SK-N-SH (cell line): ENCODE measurements around the gene CDH15. TPM values are rescaled to one million over a fixed set of nuclear protein-coding genes. Genes with fewer than 3 reads are reported as not detected.

Source experiments
- CTCF ChIA-PET: fragments of 300-600, 350-600 bp; formaldehyde crosslinking; extraction: SDS; loops from one replicate; lab custom pipeline; 2021; lab: Yijun Ruan, JAX
- POLR2A ChIA-PET: fragments of 350-600 bp; sonication (Branson Sonifier 250); formaldehyde crosslinking; extraction: SDS; loops from one replicate; lab custom pipeline; 2020; ENCODE audit warnings: antibody characterized with exemption, inconsistent platforms; lab: Yijun Ruan, JAX
- DNase-seq: peaks from one replicate; pipeline ENCODE4 v3.0.0; 2012
- H2AFZ ChIP-seq: fragments of 200-600 bp; sonication (generic); 2 replicates; pipeline ENCODE4 v1.8.1; 2016; ENCODE audit warnings: antibody characterized with exemption, mild to moderate bottlenecking, low read depth
- H3F3A ChIP-seq: fragments of 200-600 bp; sonication (generic); replicated peaks from 2 replicates; pipeline ENCODE3; 2016; ENCODE audit warnings: antibody characterized with exemption, mild to moderate bottlenecking; ENCODE audit not compliant: insufficient read depth
- H3K27ac ChIP-seq, 2 experiments: fragments of 200-500 bp in 1 of 2; fragments of 200-600 bp in 1 of 2; sonication (Bioruptor generic) in 1 of 2; sonication (generic), shearing (Covaris generic) in 1 of 2; 2 replicates each; pipeline versions ENCODE4 v1.5.1 to v1.6.1; 2014 to 2016; ENCODE audit warnings: low read depth in 2 of 2, inconsistent platforms in 1 of 2, low read length in 1 of 2, mild to moderate bottlenecking in 1 of 2, mixed read lengths in 1 of 2
- H3K27me3 ChIP-seq: fragments of 200-600 bp; sonication (generic), shearing (Covaris generic); 2 replicates; pipeline ENCODE4 v1.6.1; 2016; ENCODE audit warnings: mixed run types; ENCODE audit not compliant: insufficient read depth
- H3K36me3 ChIP-seq, 2 experiments: fragments of 200-500 bp in 1 of 2; fragments of 200-600 bp in 1 of 2; sonication (Bioruptor generic) in 1 of 2; sonication (generic) in 1 of 2; replicated peaks in 1 of 2; 2 replicates each; pipeline versions ENCODE3 to v1.5.1; 2014 to 2016; ENCODE audit warnings: low read length in 1 of 2, mild to moderate bottlenecking in 1 of 2; ENCODE audit not compliant: insufficient read depth in 2 of 2, control insufficient read depth in 1 of 2
- H3K4me1 ChIP-seq, 2 experiments: fragments of 200-500 bp in 1 of 2; fragments of 200-600 bp in 1 of 2; sonication (Bioruptor generic) in 1 of 2; sonication (generic), shearing (Covaris generic) in 1 of 2; 2 replicates each; pipeline versions ENCODE4 v1.5.1 to v1.6.1; 2014 to 2016; ENCODE audit warnings: low read depth in 1 of 2, low read length in 1 of 2, mixed run types in 1 of 2; ENCODE audit not compliant: insufficient read depth in 2 of 2, control insufficient read depth in 1 of 2
- H3K4me2 ChIP-seq: fragments of 200-600 bp; sonication (generic), shearing (Covaris generic); 2 replicates; pipeline ENCODE4 v1.6.1; 2017; ENCODE audit warnings: mixed run types
- H3K4me3 ChIP-seq, 2 experiments: fragments of 200-500 bp in 1 of 2; fragments of 200-600 bp in 1 of 2; sonication (Bioruptor generic) in 1 of 2; sonication (generic), shearing (Covaris generic) in 1 of 2; 2 replicates each; pipeline versions ENCODE4 v1.5.1 to v1.8.1; 2014 to 2016; ENCODE audit warnings: low read depth in 2 of 2, inconsistent platforms in 1 of 2, low read length in 1 of 2, mild to moderate bottlenecking in 1 of 2, mixed read lengths in 1 of 2, moderate library complexity in 1 of 2
- H3K79me2 ChIP-seq: fragments of 200-600 bp; sonication (generic); 2 replicates; pipeline ENCODE4 v1.8.1; 2017; ENCODE audit warnings: mild to moderate bottlenecking; ENCODE audit not compliant: insufficient read depth
- H3K9ac ChIP-seq: fragments of 200-600 bp; sonication (generic); 2 replicates; pipeline ENCODE4 v1.6.1; 2017; ENCODE audit warnings: mixed run types
- H3K9me2 ChIP-seq: fragments of 200-600 bp; sonication (generic); 2 replicates; pipeline ENCODE4 v1.6.1; 2017; ENCODE audit warnings: mixed run types
- H3K9me3 ChIP-seq: fragments of 200-600 bp; sonication (generic); 2 replicates; pipeline ENCODE4 v1.6.1; 2017; ENCODE audit warnings: mixed run types, mild to moderate bottlenecking, moderate library complexity
- H4K20me1 ChIP-seq: fragments of 200-600 bp; sonication (generic); 2 replicates; pipeline ENCODE4 v1.6.1; 2017; ENCODE audit warnings: mild to moderate bottlenecking, mixed run types; ENCODE audit not compliant: insufficient read depth
- CHD2 ChIP-seq: fragments of 150-350 bp; IDR thresholded peaks from 2 replicates; pipeline ENCODE4 v1.6.1; 2018; ENCODE audit warnings: low read length; ENCODE audit not compliant: partially characterized antibody
- FOXJ3 ChIP-seq: sonication (generic); formaldehyde crosslinking; IDR thresholded peaks from 2 replicates; pipeline ENCODE4 v1.5.1; 2020; ENCODE audit warnings: mild to moderate bottlenecking, missing genetic modification reagents
- GATA2 ChIP-seq: sonication (generic); formaldehyde crosslinking; IDR thresholded peaks from 2 replicates; pipeline ENCODE4 v1.5.0; 2020; ENCODE audit warnings: mild to moderate bottlenecking, missing genetic modification reagents
- IRF3 ChIP-seq: fragments of 150-350 bp; IDR thresholded peaks from 2 replicates; pipeline ENCODE4 v1.6.1; 2016; ENCODE audit warnings: mild to moderate bottlenecking, low read depth, low read length
- NFIC ChIP-seq: IDR thresholded peaks from 2 replicates; pipeline ENCODE4 v1.4.0; 2012; ENCODE audit warnings: borderline replicate concordance
- RAD21 ChIP-seq: IDR thresholded peaks from 2 replicates; pipeline ENCODE4 v1.6.1; 2012; ENCODE audit warnings: mild to moderate bottlenecking, low read length
- REST ChIP-seq: IDR thresholded peaks from 2 replicates; pipeline ENCODE4 v1.6.1; 2012; ENCODE audit warnings: mild to moderate bottlenecking, low read depth, low read length, moderate library complexity
- SIN3A ChIP-seq: IDR thresholded peaks from 2 replicates; pipeline ENCODE4 v1.6.1; 2012; ENCODE audit warnings: low read depth, mild to moderate bottlenecking, low read length, moderate library complexity, borderline replicate concordance
- SMC3 ChIP-seq: IDR thresholded peaks from 2 replicates; pipeline ENCODE4 v1.6.1; 2012; ENCODE audit warnings: low read depth, low read length, improper control_type of control experiment
- TCF12 ChIP-seq: IDR thresholded peaks from 2 replicates; pipeline ENCODE4 v1.4.0; 2012
- USF2 ChIP-seq: fragments of 150-350 bp; IDR thresholded peaks from 2 replicates; pipeline ENCODE4 v1.6.1; 2017; ENCODE audit warnings: antibody characterized with exemption, low read length, low read depth, borderline replicate concordance
- ZBTB33 ChIP-seq: IDR thresholded peaks from 2 replicates; pipeline ENCODE4 v1.4.0; 2012; ENCODE audit warnings: low read depth, borderline replicate concordance
- WGBS: methylation state at CpG from one replicate; pipeline ENCODE4 v1.1.6; 2017; ENCODE audit warnings: low lambda C conversion rate; 5-methylcytosine and 5-hydroxymethylcytosine counted together
- polyA plus RNA-seq, 3 experiments: library from polyadenylated mRNA; depleted of rRNA; stranded (reverse); fragments of >200 nt; gene quantifications; 2 replicates each; pipeline ENCODE4 v1.2.3, GENCODE V29; 2012

The CDH15 gene
- polyA plus RNA-seq, 1 of the 3 experiments (the other 2 are of a cell fraction): 0.03 TPM

- no peak for TF ChIP-seq REST
- TF ChIP-seq, all 33 proteins: peak for 0
These were observed 48.3 kb upstream of the CDH15 start (continued) for GRCh38 chr16:89123001-89123830.

DNA sequence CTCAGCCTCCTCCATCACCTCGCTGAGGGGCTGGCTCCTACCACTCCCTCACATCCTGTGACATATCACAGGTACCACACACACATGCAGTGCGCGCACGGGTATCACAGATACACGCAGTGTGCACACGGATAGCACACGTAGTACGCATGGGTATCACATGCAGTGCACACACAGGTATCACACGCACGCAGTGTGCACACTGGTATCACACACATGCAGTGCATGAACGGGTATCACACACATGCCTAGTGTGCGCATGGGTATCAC lies 47.8 kb upstream of the CDH15 start:
- no peak for DNase-seq
- no peaks in the 10 kb centered on the region for H3K4me1 ChIP-seq
- POLR2A ChIA-PET: no interaction called here
- 91% methylated on average over 11 of the region's 12 CpGs for WGBS
- H3K9me3 ChIP-seq: no peaks in the 10 kb centered on the region
- H3K4me2 ChIP-seq: no peak overlapping the region
- no peak overlapping the region for H3K27ac ChIP-seq
- no peaks in the 10 kb centered on the region for H3K9me2 ChIP-seq
- TF ChIP-seq FOXJ3 (CRISPR knock-in tag) (no peak), RAD21 (no peak), TCF12 (no peak), SIN3A (no peak), SMC3 (no peak), CHD2 (no peak), GATA2 (CRISPR knock-in tag) (no peak)
- H3K27me3 ChIP-seq: no peaks in the 10 kb centered on the region
- H3K79me2 ChIP-seq: no peaks in the 10 kb centered on the region
- H3K9ac ChIP-seq: no peak overlapping the region
- H2AFZ ChIP-seq: no peak overlapping the region
- peaks cover 11 to 35% of the 10 kb centered on the region in 2 experiments for H3K36me3 ChIP-seq
- H3K4me3 ChIP-seq: no peak overlapping the region
- CTCF ChIA-PET: no interaction called here
- no peaks in the 10 kb centered on the region for H3F3A ChIP-seq
- no peaks in the 10 kb centered on the region for H4K20me1 ChIP-seq

DNA sequence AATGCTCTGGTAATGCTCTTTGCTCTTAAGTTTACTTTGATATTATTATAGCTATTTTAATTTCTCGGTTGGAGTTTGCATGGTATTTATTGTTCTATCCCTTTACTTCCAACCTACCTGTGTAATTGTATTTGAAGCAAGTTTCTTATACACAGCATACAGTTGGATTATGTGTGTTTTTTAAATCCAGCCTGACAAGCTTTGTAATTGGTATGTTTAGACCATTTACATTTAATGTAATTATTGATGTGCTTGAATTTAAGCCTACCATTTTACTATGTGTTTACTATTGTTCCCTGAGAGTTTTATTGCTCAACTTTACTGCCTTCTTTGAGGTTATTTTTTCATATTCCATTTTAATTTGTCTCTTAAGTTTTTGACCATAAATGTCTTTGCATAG lies 42.2 kb upstream of the CDH15 start:
- Histone ChIP-seq H3K27ac (no peak overlapping the region), H2AFZ (no peak overlapping the region), H3K79me2 (0 out of 2 replicates have a peak, but pooled peaks cover 5% of the 10 kb centered on the region), H3K27me3 (no peaks in the 10 kb centered on the region), H3K4me2 (no peak overlapping the region), H3K9ac (no peak overlapping the region), H3F3A (no peaks in the 10 kb centered on the region), H3K9me2 (no peaks in the 10 kb centered on the region), H3K9me3 (no peaks in the 10 kb centered on the region), H3K36me3 (peaks cover 15 to 40% of the 10 kb centered on the region in 2 experiments), H3K4me3 (no peak overlapping the region), H3K4me1 (no peaks in the 10 kb centered on the region), H4K20me1 (no peaks in the 10 kb centered on the region)
- POLR2A ChIA-PET: no interaction called here
- WGBS: 96% methylated on average over 1 of the region's 1 CpG
- no peak for DNase-seq
- CTCF ChIA-PET: interaction anchor here (0.7 kb wide), 1 partner anchor 38 kb away, joined by 3 read pairs; no protein-coding TSS in a partner anchor
- TF ChIP-seq REST (no peak), ZBTB33 (no peak), IRF3 (no peak), SMC3 (no peak), USF2 (no peak), FOXJ3 (CRISPR knock-in tag) (no peak), NFIC (no peak), GATA2 (CRISPR knock-in tag) (no peak)
